K562 (cell line): ENCODE data around the gene TSEN34. TPM values are rescaled to one million over a fixed set of nuclear protein-coding genes. Genes with fewer than 3 reads are reported as not detected.

Experiments
- ATF3 ChIP-seq, 2 experiments: fragments of 450-650 bp in 1 of 2; sonication (generic) in 1 of 2; formaldehyde crosslinking in 1 of 2; IDR thresholded peaks in 1 of 2; conservative IDR thresholded peaks in 1 of 2; 2 replicates each; pipeline versions ENCODE4 v1.6.1 to v1.8.1; 2016 to 2023; ENCODE audit warnings: mild to moderate bottlenecking in 2 of 2, moderate library complexity in 2 of 2, inconsistent platforms in 1 of 2, missing genetic modification reagents in 1 of 2
- ATF7 ChIP-seq: fragments of 450-650 bp; IDR thresholded peaks from 2 replicates; pipeline ENCODE4 v1.7.1; 2014; ENCODE audit warnings: mild to moderate bottlenecking, moderate library complexity
- BCL6 ChIP-seq: fragments of 250-450 bp; sonication (Bioruptor Pico); IDR thresholded peaks from 2 replicates; pipeline ENCODE4 v1.4.0; 2020
- BHLHE40 ChIP-seq: IDR thresholded peaks from 2 replicates; pipeline ENCODE4 v1.6.1; 2011; ENCODE audit warnings: low read length, improper control_type of control experiment
- CAMTA2 ChIP-seq: fragments of 250-450 bp; sonication (Bioruptor Pico); conservative IDR thresholded peaks from 2 replicates; pipeline ENCODE4 v1.5.1; 2022
- CBX5 ChIP-seq: IDR thresholded peaks from 2 replicates; pipeline ENCODE4 v1.6.1; 2014; ENCODE audit warnings: low read depth, borderline replicate concordance
- CCNT2 ChIP-seq: IDR thresholded peaks from 2 replicates; pipeline ENCODE4 v1.6.1; 2011; ENCODE audit warnings: borderline replicate concordance, low read depth, mild to moderate bottlenecking, moderate library complexity, mixed read lengths, low read length; ENCODE audit not compliant: insufficient read length; ENCODE audit errors: extremely low read depth
- COPS2 ChIP-seq: fragments of 450-650 bp; conservative IDR thresholded peaks from 2 replicates; pipeline ENCODE4 v1.6.1; 2016; ENCODE audit warnings: mild to moderate bottlenecking, moderate library complexity
- EP300 ChIP-seq: IDR thresholded peaks from 2 replicates; pipeline ENCODE4 v1.6.1; 2012; ENCODE audit warnings: low read length, improper control_type of control experiment
- FOXK1 ChIP-seq: sonication (generic); formaldehyde crosslinking; IDR thresholded peaks from 2 replicates; pipeline ENCODE4 v1.8.0; 2022; ENCODE audit warnings: missing genetic modification reagents, mild to moderate bottlenecking, borderline replicate concordance
- FOXP1 ChIP-seq: sonication (generic); formaldehyde crosslinking; IDR thresholded peaks from 2 replicates; pipeline ENCODE4 v1.8.0; 2022; ENCODE audit warnings: mild to moderate bottlenecking, missing genetic modification reagents
- HNRNPL ChIP-seq: fragments of 200-400 bp; formaldehyde crosslinking; IDR thresholded peaks from 2 replicates; pipeline ENCODE4 v1.6.1; 2017; ENCODE audit warnings: low read depth, mild to moderate bottlenecking, low read length
- KAT7 ChIP-seq: sonication (generic); formaldehyde crosslinking; IDR thresholded peaks from 2 replicates; pipeline ENCODE4 v1.8.0; 2022; ENCODE audit warnings: missing genetic modification reagents, mild to moderate bottlenecking, borderline replicate concordance
- KLF16 ChIP-seq: IDR thresholded peaks from 2 replicates; pipeline ENCODE4 v1.6.1; 2016; ENCODE audit warnings: antibody characterized with exemption
- MBD2 ChIP-seq: sonication (generic); IDR thresholded peaks from 2 replicates; pipeline ENCODE4 v1.6.1; 2016; ENCODE audit warnings: low read depth, borderline replicate concordance
- MTA3 ChIP-seq: fragments of 450-650 bp; formaldehyde crosslinking; IDR thresholded peaks from 2 replicates; pipeline ENCODE4 v1.6.1; 2017; ENCODE audit warnings: mild to moderate bottlenecking, borderline replicate concordance
- NEUROD1 ChIP-seq: fragments of 150-350 bp; IDR thresholded peaks from 2 replicates; pipeline ENCODE4 v1.6.1; 2014; ENCODE audit warnings: borderline replicate concordance, low read length, low read depth; ENCODE audit not compliant: partially characterized antibody
- OTX1 ChIP-seq: fragments of 450-650 bp; formaldehyde crosslinking; IDR thresholded peaks from 2 replicates; pipeline ENCODE4 v1.4.0; 2022; ENCODE audit warnings: mild to moderate bottlenecking
- PCBP1 ChIP-seq: fragments of 200-400 bp; formaldehyde crosslinking; IDR thresholded peaks from 2 replicates; pipeline ENCODE4 v1.6.1; 2018; ENCODE audit warnings: mild to moderate bottlenecking, low read depth, low read length; ENCODE audit not compliant: poor library complexity, severe bottlenecking
- RFX1 ChIP-seq: fragments of 450-650 bp; IDR thresholded peaks from 2 replicates; pipeline ENCODE4 v1.6.1; 2016; ENCODE audit warnings: mild to moderate bottlenecking, moderate library complexity
- SETDB1 ChIP-seq: IDR thresholded peaks from one replicate; pipeline ENCODE4 v1.6.1; 2012; ENCODE audit warnings: low read length, control low read depth, inconsistent platforms
- SP1 ChIP-seq: sonication (generic); formaldehyde crosslinking; IDR thresholded peaks from 2 replicates; pipeline ENCODE4 v1.8.1; 2022; ENCODE audit warnings: mild to moderate bottlenecking, missing genetic modification reagents
- SRF ChIP-seq, 2 experiments: fragments of 250-450, 450-650 bp in 1 of 2; sonication (Bioruptor Pico) in 1 of 2; sonication (generic) in 1 of 2; formaldehyde crosslinking; IDR thresholded peaks; 2 replicates each; pipeline versions ENCODE4 v1.5.0 to v1.5.1; 2020 to 2022; ENCODE audit warnings: mild to moderate bottlenecking in 1 of 2, missing genetic modification reagents in 1 of 2
- TARDBP ChIP-seq: fragments of 450-650 bp; IDR thresholded peaks from 2 replicates; pipeline ENCODE4 v1.6.1; 2016
- TGIF2 ChIP-seq: sonication (generic); formaldehyde crosslinking; IDR thresholded peaks from 2 replicates; pipeline ENCODE4 v1.8.1; 2022; ENCODE audit warnings: mild to moderate bottlenecking, missing genetic modification reagents, moderate library complexity
- ZFP1 ChIP-seq: fragments of 450-650 bp; formaldehyde crosslinking; IDR thresholded peaks from 2 replicates; pipeline ENCODE4 v1.4.0; 2020; ENCODE audit warnings: mild to moderate bottlenecking, mixed read lengths
- ZNF584 ChIP-seq: fragments of 200-800 bp; sonication (Bioruptor generic); IDR thresholded peaks from 2 replicates; pipeline ENCODE4 v1.6.1; 2016; ENCODE audit warnings: low read depth, mild to moderate bottlenecking, missing genetic modification characterization, missing compliant biosample characterization
- ZNF75A ChIP-seq: fragments of 450-650 bp; formaldehyde crosslinking; IDR thresholded peaks from 2 replicates; pipeline ENCODE4 v1.4.0; 2020; ENCODE audit warnings: mild to moderate bottlenecking
- polyA plus RNA-seq, 8 experiments: library from polyadenylated mRNA; depleted of rRNA in 4 of 8; stranded (reverse) in 5 of 8; unstranded in 3 of 8; fragments of >200 nt; fragmentation: Nextera tagmentation in 2 of 8; fragmentation: Illumina TruSeq in 1 of 8; extraction: Ambion mirVana in 2 of 8; extraction: Trizol in 1 of 8; gene quantifications; 2 replicates each; pipeline versions ENCODE4 v1.2.1 to v1.2.3, GENCODE V29; 2011 to 2014; ENCODE audit warnings: inconsistent platforms in 1 of 8, missing spikeins in 1 of 8
- total RNA-seq, 7 experiments: library from RNA; depleted of rRNA in 6 of 7; stranded (reverse); fragments of >200 nt in 6 of 7; fragmentation: Illumina TruSeq in 2 of 7; extraction: Trizol in 2 of 7; gene quantifications; 2 replicates each; pipeline versions ENCODE4 v1.2.1 to v1.2.3, GENCODE V29; 2011 to 2021; ENCODE audit warnings: low replicate concordance in 1 of 7
- TF ChIP-seq, protein P1 (sequence below): fragments of 250-450 bp; sonication (Bioruptor Pico); IDR thresholded peaks from 2 replicates; pipeline ENCODE4 v1.8.0; 2022; ENCODE audit warnings: inconsistent platforms, mild to moderate bottlenecking, moderate library complexity, borderline replicate concordance

The TSEN34 gene
- total and polyA plus RNA-seq, 9 of the 15 experiments (the other 6 are each of a cell fraction or from before 2014, with no cell fraction given) = 3.1 to 57.6 (median 29.5) TPM

- TF ChIP-seq ZNF75A = 0 out of 2 replicates have a peak, but pooled peaks have one; percentile 28
- peak; percentile 91 for TF ChIP-seq FOXP1 (CRISPR knock-in tag)
- no peak for TF ChIP-seq HNRNPL
- TF ChIP-seq MTA3 = peak; percentile 87; the same call in 1 of the 2 replicates
- 0 out of 2 replicates have a peak, but pooled peaks have one; percentile 60 for TF ChIP-seq BCL6
- peak; percentile 86 for TF ChIP-seq SP1
- peak; percentile 72 for TF ChIP-seq CCNT2
- TF ChIP-seq ATF7 = peak; percentile 85; the same call in 1 of the 2 replicates
- no peak for TF ChIP-seq NEUROD1
- peak; percentile 56; the same call in 1 of the 2 replicates for TF ChIP-seq TARDBP
- no peak for TF ChIP-seq SETDB1
- TF ChIP-seq BHLHE40 = peak; percentile 82
- TF ChIP-seq KAT7 (CRISPR knock-in tag) = no peak
- peak; percentile 91 for TF ChIP-seq KLF16
- TF ChIP-seq COPS2 = no peak
- TF ChIP-seq PCBP1 = no peak
- TF ChIP-seq CBX5 = no peak
- TF ChIP-seq EP300 = peak; percentile 92
- peak; percentile 17; the same call in 1 of the 2 replicates for TF ChIP-seq ZNF584 (CRISPR knock-in tag)
- TF ChIP-seq FOXK1 (CRISPR knock-in tag) = peak; percentile 93
- no peak; the same call in 1 of the 2 replicates for TF ChIP-seq RFX1
- no peak for TF ChIP-seq TGIF2
- TF ChIP-seq ATF3 (IDR thresholded peaks at IDR 0.05) = peak; percentile 81
- TF ChIP-seq ATF3 (CRISPR knock-in tag; conservative IDR thresholded peaks at IDR 0.05) = peak; percentile 74
- no peak for TF ChIP-seq SRF (CRISPR knock-in tag; IDR thresholded peaks at IDR 0.05)
- no peak for TF ChIP-seq CAMTA2 (CRISPR knock-in tag)
- TF ChIP-seq ZFP1 = peak; percentile 49; the same call in 1 of the 2 replicates
- TF ChIP-seq, protein P1, sequence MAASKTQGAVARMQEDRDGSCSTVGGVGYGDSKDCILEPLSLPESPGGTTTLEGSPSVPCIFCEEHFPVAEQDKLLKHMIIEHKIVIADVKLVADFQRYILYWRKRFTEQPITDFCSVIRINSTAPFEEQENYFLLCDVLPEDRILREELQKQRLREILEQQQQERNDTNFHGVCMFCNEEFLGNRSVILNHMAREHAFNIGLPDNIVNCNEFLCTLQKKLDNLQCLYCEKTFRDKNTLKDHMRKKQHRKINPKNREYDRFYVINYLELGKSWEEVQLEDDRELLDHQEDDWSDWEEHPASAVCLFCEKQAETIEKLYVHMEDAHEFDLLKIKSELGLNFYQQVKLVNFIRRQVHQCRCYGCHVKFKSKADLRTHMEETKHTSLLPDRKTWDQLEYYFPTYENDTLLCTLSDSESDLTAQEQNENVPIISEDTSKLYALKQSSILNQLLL (CRISPR knock-in tag) = no peak
- TF ChIP-seq MBD2 = no peak; the same call in 1 of the 2 replicates
- TF ChIP-seq OTX1 (CRISPR knock-in tag) = peak; percentile 47
Measured at GRCh38 chr19:54207983-54208783, 17.1 kb downstream of the TSEN34 start (continued).
